ENCODE results near the gene C16orf78. TPM values are rescaled to one million over a fixed set of nuclear protein-coding genes. Genes with fewer than 3 reads are reported as not detected.

C16orf78 gene
- total and polyA plus RNA-seq, 2 of the 8 experiments (the other 6 are each of a cell fraction or from before 2014, with no cell fraction given) = not detected

DNA sequence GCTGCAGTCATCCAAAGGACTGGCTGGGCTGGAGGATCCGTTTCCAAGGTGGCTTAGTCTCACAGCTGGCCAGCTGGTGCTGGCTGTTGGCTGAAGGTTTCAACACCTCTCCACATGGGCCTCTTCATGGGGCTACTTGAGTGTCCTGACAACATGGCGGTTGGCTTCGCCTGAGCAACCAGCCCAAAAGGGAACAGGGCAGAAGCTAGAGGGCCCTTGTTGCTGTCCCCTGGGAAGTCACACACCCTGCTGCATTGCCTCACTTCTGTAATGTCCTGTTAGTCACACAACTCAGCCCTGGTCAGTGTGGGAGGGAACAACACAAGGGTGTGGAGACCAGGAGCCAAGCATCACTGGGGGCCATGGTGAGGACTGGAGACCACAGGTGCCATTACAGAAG, 36.6 kb downstream of the C16orf78 start (continued):
- TF ChIP-seq CBX5 (IDR thresholded peaks at IDR 0.05; ENCODE audit: low read depth, low read length) (no peak), TBP (IDR thresholded peaks at IDR 0.05; ENCODE audit: low read depth, low read length) (no peak), BRCA1 (IDR thresholded peaks at IDR 0.05; ENCODE audit: low read depth, low read length) (no peak), EGR1 (IDR thresholded peaks at IDR 0.05; ENCODE audit: borderline replicate concordance, low read depth, low read length) (no peak), SAP30 (IDR thresholded peaks at IDR 0.05; ENCODE audit: insufficient read depth, insufficient replicate concordance, low read length) (no peak), HDAC2 (IDR thresholded peaks at IDR 0.05; ENCODE audit: borderline replicate concordance in 1 of 2, low read depth in 2 of 2, low read length in 2 of 2) (no peak)
